HG03565 (cell line): ENCODE measurements around the gene ILDR1.
"Not testable (repeated sequence)": the region's sequence is repeated elsewhere in the genome, so short reads cannot be mapped to it uniquely, and the experiment has no call there.

Source experiments
- ATAC-seq: cut with Tn5 transposase; IDR thresholded peaks from one replicate; pipeline ENCODE4 v1.9.1; 2021; ENCODE audit warnings: mild to moderate bottlenecking, moderate library complexity; ENCODE audit not compliant: unreplicated experiment

Gene ILDR1

GRCh38 chr3:122021811-122022401 is at the start of gene ILDR1:
Gene ILDR1, minus strand, starts transcription at chr3:122022247. Its CDS starts 170 bp downstream, at chr3:122022077.
- no peak for ATAC-seq

GRCh38 chr3:122067588-122068240 is 45.7 kb upstream of the ILDR1 start:
- no peak for ATAC-seq

- ATAC-seq: no peak
Observed at GRCh38 chr3:122067214-122067550, 45.1 kb upstream of the ILDR1 start.

- ATAC-seq: no peak
Observed at GRCh38 chr3:122066331-122067213, 44.5 kb upstream of the ILDR1 start.

- no peak for ATAC-seq
Observed at GRCh38 chr3:122064326-122064725, 42.3 kb upstream of the ILDR1 start.

- no peak for ATAC-seq
Observed at GRCh38 chr3:122063908-122064307, 41.9 kb upstream of the ILDR1 start.

- ATAC-seq: no peak
Observed at GRCh38 chr3:122060040-122060698, 38.1 kb upstream of the ILDR1 start.

GRCh38 chr3:122058294-122058693 is 36.2 kb upstream of the ILDR1 start:
- ATAC-seq: no peak

GRCh38 chr3:122057671-122058070 is 35.6 kb upstream of the ILDR1 start:
- ATAC-seq: no peak

- peak; percentile 98 for ATAC-seq
Observed at GRCh38 chr3:122055215-122055614, 33.2 kb upstream of the ILDR1 start, which contains the start of gene CD86. Gene CD86, plus strand, starts transcription at chr3:122055362. Its CDS starts 128 bp downstream, at chr3:122055490.

- ATAC-seq: no peak
Observed at GRCh38 chr3:122052968-122053367, 30.9 kb upstream of the ILDR1 start.

GRCh38 chr3:122047773-122048172 is 25.7 kb upstream of the ILDR1 start:
- not testable (repeated sequence) for ATAC-seq

GRCh38 chr3:122047296-122047695 is 25.2 kb upstream of the ILDR1 start:
- ATAC-seq: not testable (repeated sequence)

- no peak for ATAC-seq
Observed at GRCh38 chr3:122033023-122033422, 11.0 kb upstream of the ILDR1 start.

GRCh38 chr3:122032531-122032930 is 10.5 kb upstream of the ILDR1 start:
- ATAC-seq: no peak

- peak; percentile 20 for ATAC-seq
Observed at GRCh38 chr3:122031123-122031468, 9.0 kb upstream of the ILDR1 start.

- ATAC-seq: peak; percentile 54
Observed at GRCh38 chr3:122030381-122031122, 8.5 kb upstream of the ILDR1 start.

- peak; percentile 92 for ATAC-seq
Observed at GRCh38 chr3:122025296-122025695, 3.2 kb upstream of the ILDR1 start.

GRCh38 chr3:122024800-122025199 is 2.8 kb upstream of the ILDR1 start:
- no peak for ATAC-seq

GRCh38 chr3:122023335-122023910 is 1.4 kb upstream of the ILDR1 start:
- ATAC-seq: no peak
